Measurements from ENCODE around the gene ARID1B. TPM values are rescaled to one million over a fixed set of nuclear protein-coding genes. Genes with fewer than 3 reads are reported as not detected.

ARID1B gene
- polyA plus RNA-seq, 1 experiment, result 17.0 TPM

DNA sequence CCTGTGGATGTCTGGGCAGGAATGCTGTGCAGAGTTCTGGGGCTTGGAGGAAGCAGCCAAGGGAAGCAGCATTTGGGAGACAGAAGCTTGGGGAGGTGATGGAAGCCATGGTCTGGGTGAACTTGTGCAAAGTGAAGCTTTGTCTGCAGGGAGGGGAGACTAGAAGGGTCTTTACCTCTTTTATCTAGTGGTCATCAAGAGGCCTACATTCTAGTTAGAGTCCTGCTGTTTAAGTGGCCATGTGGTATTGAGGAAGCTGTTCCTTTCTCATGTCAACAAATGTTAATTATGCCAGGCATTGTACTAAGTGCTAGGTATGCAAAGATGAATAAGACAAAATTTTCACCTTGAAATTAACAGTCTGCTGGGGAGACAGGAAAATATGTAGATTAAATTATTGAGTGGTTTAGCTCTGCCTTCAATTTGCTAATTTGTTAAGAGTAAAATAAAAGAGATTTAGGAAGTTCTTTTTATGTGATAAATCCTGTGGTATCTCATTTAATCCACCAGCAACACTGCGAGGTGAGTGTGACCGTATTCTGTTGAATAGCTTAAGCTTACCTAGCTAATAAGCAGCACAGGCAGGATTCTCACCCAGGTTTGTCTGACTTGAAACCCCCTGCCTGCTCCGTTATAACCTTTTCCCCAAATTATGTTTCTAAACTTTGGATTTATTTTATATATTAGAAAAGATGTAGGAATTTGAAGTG lies 43.1 kb downstream of the ARID1B start:
- Histone ChIP-seq H3K27me3 (ENCODE audit: control insufficient read depth, insufficient read depth, low read length) (no peaks in the 10 kb centered on the region), H3K36me3 (ENCODE audit: control insufficient read depth, insufficient read depth, low read length) (no peaks in the 10 kb centered on the region), H3K4me3 (ENCODE audit: low read depth, low read length) (no peak overlapping the region)
- CTCF ChIA-PET, result no interaction called here
- POLR2A ChIA-PET, result no interaction called here
- TF ChIP-seq, protein P1, sequence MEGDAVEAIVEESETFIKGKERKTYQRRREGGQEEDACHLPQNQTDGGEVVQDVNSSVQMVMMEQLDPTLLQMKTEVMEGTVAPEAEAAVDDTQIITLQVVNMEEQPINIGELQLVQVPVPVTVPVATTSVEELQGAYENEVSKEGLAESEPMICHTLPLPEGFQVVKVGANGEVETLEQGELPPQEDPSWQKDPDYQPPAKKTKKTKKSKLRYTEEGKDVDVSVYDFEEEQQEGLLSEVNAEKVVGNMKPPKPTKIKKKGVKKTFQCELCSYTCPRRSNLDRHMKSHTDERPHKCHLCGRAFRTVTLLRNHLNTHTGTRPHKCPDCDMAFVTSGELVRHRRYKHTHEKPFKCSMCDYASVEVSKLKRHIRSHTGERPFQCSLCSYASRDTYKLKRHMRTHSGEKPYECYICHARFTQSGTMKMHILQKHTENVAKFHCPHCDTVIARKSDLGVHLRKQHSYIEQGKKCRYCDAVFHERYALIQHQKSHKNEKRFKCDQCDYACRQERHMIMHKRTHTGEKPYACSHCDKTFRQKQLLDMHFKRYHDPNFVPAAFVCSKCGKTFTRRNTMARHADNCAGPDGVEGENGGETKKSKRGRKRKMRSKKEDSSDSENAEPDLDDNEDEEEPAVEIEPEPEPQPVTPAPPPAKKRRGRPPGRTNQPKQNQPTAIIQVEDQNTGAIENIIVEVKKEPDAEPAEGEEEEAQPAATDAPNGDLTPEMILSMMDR (IDR thresholded peaks at IDR 0.05; ENCODE audit: insufficient read depth, low read depth, low read length), result no peak
- no peak for DNase-seq (ENCODE audit: low read depth)

DNA sequence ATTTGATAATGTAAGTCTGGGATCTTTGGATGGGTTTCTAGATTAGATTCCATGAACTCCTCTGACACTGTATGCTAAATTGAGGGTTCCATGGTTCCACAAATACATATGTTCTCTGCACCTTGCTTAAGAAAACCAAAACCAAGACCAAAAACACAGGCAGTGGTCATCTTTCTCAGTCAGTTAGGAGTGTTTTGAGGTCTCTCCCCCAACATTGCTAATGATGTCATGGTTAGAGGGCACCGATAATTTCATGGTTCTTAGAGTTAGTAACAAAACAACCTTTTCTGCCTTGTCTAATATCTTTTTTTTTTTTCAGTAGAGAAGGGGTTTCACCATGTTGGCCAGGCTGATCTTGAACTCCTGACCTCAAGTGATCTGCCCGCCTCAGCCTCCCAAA lies 44.5 kb downstream of the ARID1B start:
- CTCF ChIA-PET, result no interaction called here

DNA sequence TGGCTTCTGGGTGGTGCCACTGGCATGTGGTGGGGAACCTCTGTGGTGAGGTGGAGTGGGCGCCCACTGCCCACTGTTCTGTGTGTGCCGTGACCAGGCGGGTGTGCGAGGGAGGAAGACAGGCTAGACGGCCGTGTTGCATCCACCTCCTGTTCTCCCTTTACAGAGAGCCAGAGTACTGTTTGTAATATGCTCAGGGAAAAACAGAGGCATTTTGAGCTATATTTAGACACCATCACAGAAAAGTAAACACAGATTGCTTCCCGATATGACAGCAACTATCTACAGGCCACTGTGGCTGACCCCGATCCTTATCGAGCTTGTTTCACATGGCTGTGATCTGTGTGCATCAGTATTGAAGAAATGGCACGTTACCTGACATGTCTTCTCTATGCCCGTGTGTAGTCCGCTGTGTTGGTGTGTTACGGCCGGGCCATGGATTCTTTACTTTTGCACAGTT lies 45.6 kb downstream of the ARID1B start:
- Histone ChIP-seq H3K4me3 (ENCODE audit: low read depth, low read length) (no peak overlapping the region), H3K27me3 (ENCODE audit: control insufficient read depth, insufficient read depth, low read length) (no peaks in the 10 kb centered on the region), H3K36me3 (ENCODE audit: control insufficient read depth, insufficient read depth, low read length) (no peaks in the 10 kb centered on the region)
- CTCF ChIA-PET, result interaction anchor here (0.6 kb wide), 1 partner anchor 1515 kb away, joined by 6 read pairs; no protein-coding TSS in a partner anchor
- TF ChIP-seq, protein P1 (IDR thresholded peaks at IDR 0.05; ENCODE audit: insufficient read depth, low read depth, low read length), result no peak
- no peak for DNase-seq (ENCODE audit: low read depth)
- POLR2A ChIA-PET, result interaction anchor here (0.7 kb wide), 1 partner anchor 1558 kb away, joined by 11 read pairs; no protein-coding TSS in a partner anchor

More for the DNA sequence above, 44.5 kb downstream of the ARID1B start:
- Histone ChIP-seq H3K4me3 (ENCODE audit: low read depth, low read length) (no peak overlapping the region), H3K36me3 (ENCODE audit: control insufficient read depth, insufficient read depth, low read length) (no peaks in the 10 kb centered on the region), H3K27me3 (ENCODE audit: control insufficient read depth, insufficient read depth, low read length) (no peaks in the 10 kb centered on the region)
- no peak for DNase-seq (ENCODE audit: low read depth)
- POLR2A ChIA-PET, result interaction anchor here (0.6 kb wide), 1 partner anchor 1439 kb away, joined by 6 read pairs; no protein-coding TSS in a partner anchor
- TF ChIP-seq, protein P1 (IDR thresholded peaks at IDR 0.05; ENCODE audit: insufficient read depth, low read depth, low read length), result no peak

DNA sequence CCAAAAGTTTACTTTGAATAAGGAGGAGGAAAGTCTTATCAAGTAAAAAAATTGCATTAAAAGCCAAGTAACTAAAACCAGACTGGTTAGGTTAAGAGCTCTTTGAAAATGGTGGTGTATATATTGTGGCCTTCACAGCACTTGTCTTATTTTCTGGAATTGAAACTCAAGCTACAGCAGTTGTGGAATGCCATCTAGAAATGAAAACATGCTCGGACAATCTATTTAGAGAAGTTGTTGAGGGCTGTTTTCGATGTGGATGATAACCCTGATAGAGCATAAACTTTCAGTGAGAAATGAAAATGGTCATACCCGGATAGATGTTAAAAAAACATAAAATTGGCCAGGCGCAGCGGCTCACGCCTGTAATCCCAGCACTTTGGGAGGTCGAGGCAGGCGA lies 47.0 kb downstream of the ARID1B start:
- CTCF ChIA-PET, result interaction anchor here (0.6 to 0.7 kb wide), 2 partner anchors 221 to 664 kb away, joined by 3 to 5 read pairs; no protein-coding TSS in a partner anchor
- POLR2A ChIA-PET, result no interaction called here
- no peak for DNase-seq (ENCODE audit: low read depth)
- H3K4me3 ChIP-seq (ENCODE audit: low read depth, low read length), result no peak overlapping the region
- H3K27me3 ChIP-seq (ENCODE audit: control insufficient read depth, insufficient read depth, low read length), result no peaks in the 10 kb centered on the region
- H3K36me3 ChIP-seq (ENCODE audit: control insufficient read depth, insufficient read depth, low read length), result no peaks in the 10 kb centered on the region
- TF ChIP-seq, protein P1 (IDR thresholded peaks at IDR 0.05; ENCODE audit: insufficient read depth, low read depth, low read length), result no peak

DNA sequence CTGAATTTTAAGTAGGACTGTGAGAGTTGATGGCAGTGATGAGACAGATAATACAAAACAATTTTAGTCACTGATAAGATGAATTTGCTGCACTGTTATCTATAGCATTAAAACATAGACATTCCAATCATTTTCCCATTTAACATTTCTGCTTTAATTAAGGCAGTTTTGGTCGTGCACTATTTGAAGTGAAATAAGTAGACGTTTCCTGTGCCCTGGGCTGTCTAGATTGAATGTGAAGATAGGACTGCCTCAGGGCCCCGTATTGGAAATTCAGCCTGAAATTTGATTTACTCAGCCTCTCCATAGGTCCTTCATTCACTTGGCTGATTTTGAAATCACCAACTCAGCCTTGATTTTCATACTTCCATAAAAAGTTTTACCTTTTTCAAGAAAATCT lies 48.3 kb downstream of the ARID1B start:
- Histone ChIP-seq H3K36me3 (ENCODE audit: control insufficient read depth, insufficient read depth, low read length) (0 out of 2 replicates have a peak, but pooled peaks cover 1% of the 10 kb centered on the region), H3K27me3 (ENCODE audit: control insufficient read depth, insufficient read depth, low read length) (no peaks in the 10 kb centered on the region), H3K4me3 (ENCODE audit: low read depth, low read length) (no peak overlapping the region)
- TF ChIP-seq, protein P1 (IDR thresholded peaks at IDR 0.05; ENCODE audit: insufficient read depth, low read depth, low read length), result no peak
- POLR2A ChIA-PET, result no interaction called here
- CTCF ChIA-PET, result no interaction called here
- DNase-seq (ENCODE audit: low read depth), result no peak

All from BJ (cell line).